AG09309 (cell line): ENCODE results near the gene TPGS1.

ENCODE experiments used
- DNase-seq: peaks from one replicate; pipeline ENCODE4 v3.0.0-alpha.2; 2010; ENCODE audit warnings: low read depth
- H3K4me3 ChIP-seq: 2 replicates; pipeline ENCODE4 v1.5.1; 2011; ENCODE audit warnings: mild to moderate bottlenecking, low read depth, low read length, moderate library complexity; ENCODE audit not compliant: control insufficient read depth
- CTCF ChIP-seq: IDR thresholded peaks from 2 replicates; pipeline ENCODE4 v1.5.1; 2011; ENCODE audit warnings: mild to moderate bottlenecking, low read depth, low read length, inconsistent platforms; ENCODE audit not compliant: insufficient read depth, control insufficient read depth; ENCODE audit errors: missing control alignments

Gene TPGS1

GRCh38 chr19:532561-533363 is 25.5 kb downstream of the TPGS1 start:
- DNase-seq: peak; percentile 18
- H3K4me3 ChIP-seq: peak overlapping the region; percentile 98
- TF ChIP-seq CTCF: peak; percentile 65

- TF ChIP-seq CTCF: no peak
- no peak for DNase-seq
- peak overlapping the region; percentile 98 for H3K4me3 ChIP-seq
Observed at GRCh38 chr19:533364-534058, 26.2 kb downstream of the TPGS1 start.

- TF ChIP-seq CTCF: no peak
- no peak for DNase-seq
- peak overlapping the region; percentile 98 for H3K4me3 ChIP-seq
Observed at GRCh38 chr19:534088-534487, 26.8 kb downstream of the TPGS1 start.

- no peak for DNase-seq
Observed at GRCh38 chr19:535017-535835, 27.9 kb downstream of the TPGS1 start.

GRCh38 chr19:536031-536880 is 29.0 kb downstream of the TPGS1 start:
- DNase-seq: no peak
- TF ChIP-seq CTCF: no peak
- no peak overlapping the region for H3K4me3 ChIP-seq

More at GRCh38 chr19:535017-535835, 27.9 kb downstream of the TPGS1 start:
- H3K4me3 ChIP-seq: no peak overlapping the region
- no peak for TF ChIP-seq CTCF
